HAP-1 (cell line): ENCODE data around the gene ASCC3.
"Not testable (repeated sequence)": the region's sequence is repeated elsewhere in the genome, so short reads cannot be mapped to it uniquely, and the experiment has no call there.

Source experiments
- DNase-seq, 2 experiments: peaks; one replicate each; pipeline ENCODE4 v3.0.0-alpha.2; 2016 to 2020; ENCODE audit warnings: low spot score in 2 of 2
- H3K27me3 ChIP-seq: fragments of 250-450 bp; sonication (Bioruptor Pico); 2 replicates; pipeline ENCODE4 v1.5.1; 2020; ENCODE audit warnings: low read depth, mild to moderate bottlenecking, moderate library complexity
- H3K36me3 ChIP-seq: fragments of 250-450 bp; sonication (Bioruptor Pico); replicated peaks from 2 replicates; pipeline ENCODE4 v1.5.1; 2020; ENCODE audit warnings: mild to moderate bottlenecking
- H3K4me1 ChIP-seq: fragments of 250-450 bp; sonication (Bioruptor Pico); 2 replicates; pipeline ENCODE4 v1.5.1; 2020; ENCODE audit warnings: mild to moderate bottlenecking
- H3K4me3 ChIP-seq: fragments of 250-450 bp; sonication (Bioruptor Pico); 2 replicates; pipeline ENCODE4 v1.5.1; 2020; ENCODE audit warnings: mild to moderate bottlenecking, moderate library complexity
- H3K9me3 ChIP-seq: fragments of 250-450 bp; sonication (Bioruptor Pico); 2 replicates; pipeline ENCODE4 v1.5.1; 2020; ENCODE audit warnings: mild to moderate bottlenecking, moderate library complexity
- in situ Hi-C: fragments of 300-500 bp; cut with MboI; formaldehyde crosslinking; loops from 3 replicates; pipeline ENCODE4 v1.14.3; 2020; ENCODE audit warnings: low sequenced_read_pairs, inconsistent platforms, mixed read lengths

The ASCC3 gene

DNA sequence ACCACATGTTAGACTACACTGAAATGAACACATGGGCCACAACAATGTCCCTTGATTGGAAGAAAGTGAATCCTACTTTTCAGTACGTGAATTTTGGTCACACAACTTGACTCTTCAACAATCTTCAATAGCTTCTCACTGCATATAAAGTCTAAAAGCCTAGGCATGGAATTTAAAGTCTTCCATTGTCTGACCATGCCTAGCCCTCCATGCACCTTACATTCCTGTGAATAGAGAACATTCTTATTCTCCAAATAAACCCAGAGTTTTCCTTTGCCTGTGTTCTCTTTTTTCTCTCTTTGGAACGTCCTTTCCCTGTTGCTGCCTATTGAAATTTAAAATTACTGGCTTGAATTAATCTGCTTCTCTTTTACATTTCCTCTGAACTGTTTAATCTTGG, 207.5 kb downstream of the ASCC3 start:
- no peaks in the 10 kb centered on the region for H3K9me3 ChIP-seq
- no peaks in the 10 kb centered on the region for H3K27me3 ChIP-seq
- no peaks in the 10 kb centered on the region for H3K36me3 ChIP-seq
- peaks cover 3% of the 10 kb centered on the region for H3K4me1 ChIP-seq
- in situ Hi-C loops = loop anchor here (25.0 kb wide), 2 partner anchors 186 to 811 kb away; no protein-coding TSS in a partner anchor
- H3K4me3 ChIP-seq = no peak overlapping the region
- peak; percentile 19 to 89 for DNase-seq

DNA sequence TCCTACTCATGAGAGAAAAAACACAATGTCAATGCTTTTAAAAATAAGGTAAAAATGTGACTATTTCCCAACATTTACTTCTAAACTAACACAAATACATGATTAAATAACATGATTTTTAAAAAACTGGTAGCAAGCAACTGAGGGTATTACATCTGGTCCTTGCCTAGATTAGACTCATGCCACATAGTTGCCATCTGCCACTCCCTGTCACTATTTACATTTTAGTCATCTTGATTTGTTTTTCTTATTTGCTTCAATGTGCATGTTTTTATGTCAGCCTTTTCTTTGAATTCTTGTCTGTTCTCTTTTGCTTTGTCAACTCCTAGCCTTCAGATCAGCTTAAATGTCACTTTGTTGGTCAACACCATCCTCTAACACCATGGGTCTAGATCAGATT, 209.4 kb downstream of the ASCC3 start:
- Histone ChIP-seq H3K4me3 (no peak overlapping the region), H3K27me3 (no peaks in the 10 kb centered on the region), H3K36me3 (no peaks in the 10 kb centered on the region), H3K9me3 (no peaks in the 10 kb centered on the region), H3K4me1 (peaks cover 3% of the 10 kb centered on the region)
- in situ Hi-C loops = loop anchor here (25.0 kb wide), 2 partner anchors 184 to 809 kb away; no protein-coding TSS in a partner anchor
- no peak for DNase-seq

DNA sequence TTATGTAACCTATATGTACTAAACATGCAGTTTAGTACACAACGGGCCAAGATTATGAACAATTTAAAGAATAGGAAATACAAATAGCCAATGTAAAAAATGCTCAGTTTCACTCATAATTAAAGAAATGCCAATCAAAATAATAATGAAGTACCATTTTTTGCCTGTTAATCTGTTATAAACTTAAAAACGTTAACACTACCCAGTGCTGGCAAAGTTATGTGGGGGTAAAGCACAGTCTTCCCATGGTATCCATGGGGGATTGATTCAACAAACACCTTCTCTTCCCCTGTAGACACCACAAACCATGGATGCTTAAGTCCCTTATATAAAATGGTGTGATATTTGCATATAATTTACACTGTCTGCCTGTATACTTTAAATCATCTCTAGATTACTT, 211.1 kb downstream of the ASCC3 start:
- no peak overlapping the region for H3K4me3 ChIP-seq
- no peak for DNase-seq
- H3K27me3 ChIP-seq = no peaks in the 10 kb centered on the region
- H3K9me3 ChIP-seq = no peaks in the 10 kb centered on the region
- peaks cover 3% of the 10 kb centered on the region for H3K4me1 ChIP-seq
- no peaks in the 10 kb centered on the region for H3K36me3 ChIP-seq
- in situ Hi-C loops = loop anchor here (25.0 kb wide), 2 partner anchors 183 to 808 kb away; no protein-coding TSS in a partner anchor

DNA sequence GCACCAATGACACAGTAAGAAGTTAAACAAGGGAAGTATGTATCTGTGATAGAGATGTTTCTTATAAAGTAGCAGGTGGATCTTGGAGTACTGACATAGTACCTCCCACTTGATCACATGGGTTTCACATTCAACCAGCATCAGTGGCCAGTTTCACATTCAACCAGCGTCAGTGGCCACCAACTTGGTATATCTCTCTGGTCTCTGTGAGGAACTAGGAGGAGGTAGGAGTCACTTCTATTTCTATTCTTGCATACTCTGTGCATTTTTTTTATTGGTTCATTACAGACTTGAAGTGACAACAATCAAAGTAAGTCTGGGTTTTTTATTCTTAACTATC, 216.1 kb downstream of the ASCC3 start:
- Histone ChIP-seq H3K9me3 (no peaks in the 10 kb centered on the region), H3K4me1 (peaks cover 5% of the 10 kb centered on the region; the same call in 1 of the 2 replicates), H3K4me3 (no peak overlapping the region), H3K36me3 (no peaks in the 10 kb centered on the region), H3K27me3 (no peaks in the 10 kb centered on the region)
- in situ Hi-C loops = loop anchor here (10.0 to 25.0 kb wide), 3 partner anchors 178 to 803 kb away; no protein-coding TSS in a partner anchor
- DNase-seq = no peak

DNA sequence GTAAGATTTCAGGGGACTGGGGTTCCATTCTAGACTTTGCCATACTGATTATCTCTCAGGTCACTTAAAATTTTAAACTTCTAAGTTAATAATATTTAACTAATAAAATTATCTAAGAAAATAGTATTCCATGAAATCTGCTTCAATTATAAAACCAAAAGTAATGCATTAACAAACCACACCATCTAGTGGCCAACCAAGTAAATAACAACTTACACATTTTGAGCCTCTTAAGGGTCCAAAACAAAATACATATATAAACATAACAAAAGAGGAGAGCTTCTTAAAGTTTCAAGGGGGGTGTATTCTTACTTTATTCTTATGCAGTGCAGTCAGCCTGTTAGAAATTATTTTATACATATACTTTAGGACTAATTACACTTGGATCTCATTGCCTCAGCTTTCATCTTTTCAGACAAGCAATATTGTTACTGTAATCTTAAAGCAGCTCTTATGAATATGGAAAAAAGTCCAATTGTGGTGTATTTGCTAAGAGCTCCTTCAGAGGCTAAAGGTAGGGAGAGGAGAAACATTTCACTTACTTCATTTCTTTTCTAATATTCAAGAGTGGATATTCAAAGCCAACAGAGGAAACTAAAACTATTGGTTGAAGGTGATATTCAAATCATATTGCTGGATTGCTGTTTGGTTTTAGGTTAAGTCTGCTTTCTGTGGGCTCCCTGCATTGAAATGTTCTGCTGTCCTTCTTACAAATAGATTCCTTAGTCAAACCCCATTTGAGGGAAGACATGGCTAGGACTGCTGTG, 216.7 kb downstream of the ASCC3 start:
- peak in 1 of 2 experiments; percentile 70 for DNase-seq
- Histone ChIP-seq H3K4me3 (no peak overlapping the region), H3K9me3 (no peaks in the 10 kb centered on the region), H3K36me3 (no peaks in the 10 kb centered on the region), H3K27me3 (no peaks in the 10 kb centered on the region), H3K4me1 (peaks cover 5% of the 10 kb centered on the region; the same call in 1 of the 2 replicates)
- in situ Hi-C loops = loop anchor here (10.0 to 25.0 kb wide), 3 partner anchors 177 to 802 kb away; no protein-coding TSS in a partner anchor

DNA sequence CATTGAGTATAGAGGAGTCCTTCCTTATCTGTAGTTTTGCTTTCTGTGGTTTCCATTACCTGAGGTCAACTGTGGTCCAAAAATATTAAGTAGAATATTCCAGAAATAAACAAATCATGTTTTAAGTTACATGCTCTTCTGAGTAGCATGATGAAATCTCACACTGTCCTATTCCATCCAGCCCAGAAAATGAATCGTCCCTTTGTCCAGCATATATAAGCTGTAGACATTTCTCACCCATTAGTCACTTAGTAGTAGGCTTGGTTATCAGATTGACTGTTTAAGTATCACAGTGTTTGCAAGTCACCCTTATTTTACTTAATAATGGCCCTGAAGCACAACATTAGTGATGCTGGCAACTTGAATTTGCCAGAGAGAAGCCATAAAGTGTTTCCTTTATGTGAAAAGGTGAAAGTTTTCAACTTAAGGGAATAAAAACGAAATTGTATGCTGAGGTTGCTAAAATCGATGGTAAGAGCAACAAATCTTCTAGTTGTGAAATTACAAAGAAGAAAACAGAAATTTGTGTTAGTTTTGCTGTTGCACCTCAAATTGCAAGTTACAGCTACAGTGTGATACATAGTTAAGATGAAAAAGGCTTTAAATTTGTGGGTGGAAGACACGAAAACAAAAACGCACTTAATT, 217.8 kb downstream of the ASCC3 start:
- peaks cover 8% of the 10 kb centered on the region for H3K4me1 ChIP-seq
- in situ Hi-C loops = loop anchor here (10.0 to 25.0 kb wide), 3 partner anchors 176 to 801 kb away; no protein-coding TSS in a partner anchor
- DNase-seq = no peak
- no peaks in the 10 kb centered on the region for H3K27me3 ChIP-seq
- no peaks in the 10 kb centered on the region for H3K36me3 ChIP-seq
- no peaks in the 10 kb centered on the region for H3K9me3 ChIP-seq
- H3K4me3 ChIP-seq = no peak overlapping the region

DNA sequence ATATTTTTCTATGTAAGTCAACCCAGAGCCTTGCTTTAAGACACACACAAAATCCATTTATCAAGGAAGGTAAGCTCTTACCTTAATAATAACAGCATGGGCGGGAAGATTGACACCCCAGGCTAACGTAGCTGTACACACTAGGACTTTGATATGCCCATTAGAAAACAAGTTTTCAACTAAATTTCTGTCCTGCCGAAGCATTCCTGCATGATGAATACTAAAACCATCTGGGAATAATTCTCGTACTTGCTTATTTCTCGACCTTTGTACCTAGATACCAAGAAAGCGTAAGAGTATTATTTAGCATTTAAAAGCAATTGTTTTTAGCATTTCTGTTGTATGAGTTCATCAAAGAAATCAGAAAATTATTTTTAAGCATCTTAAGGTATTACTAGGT, 218.9 kb downstream of the ASCC3 start:
- no peak for DNase-seq
- Histone ChIP-seq H3K4me1 (peaks cover 11% of the 10 kb centered on the region), H3K9me3 (no peaks in the 10 kb centered on the region), H3K27me3 (no peaks in the 10 kb centered on the region), H3K4me3 (no peak overlapping the region), H3K36me3 (no peaks in the 10 kb centered on the region)
- in situ Hi-C loops = loop anchor here (10.0 to 25.0 kb wide), 3 partner anchors 175 to 800 kb away; no protein-coding TSS in a partner anchor

DNA sequence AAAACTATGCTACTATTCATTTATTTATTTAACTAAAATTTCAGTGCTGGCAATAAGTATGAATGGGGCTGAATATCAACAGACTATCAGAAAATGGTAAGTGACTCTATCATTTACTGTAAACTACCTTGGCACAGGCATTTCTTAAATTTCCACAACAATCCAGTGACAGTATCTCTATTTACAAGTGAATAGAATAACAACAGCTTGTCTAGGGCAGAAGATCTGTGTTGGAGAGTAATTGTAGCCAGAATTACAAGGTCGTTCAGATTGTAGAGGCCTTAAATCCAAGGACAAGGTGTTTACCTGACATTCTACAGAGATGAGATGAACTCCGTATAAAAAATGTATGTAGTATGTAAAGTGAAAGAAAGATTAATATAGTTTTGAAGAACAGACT, 222.6 kb downstream of the ASCC3 start:
- Histone ChIP-seq H3K9me3 (no peaks in the 10 kb centered on the region), H3K36me3 (no peaks in the 10 kb centered on the region), H3K27me3 (no peaks in the 10 kb centered on the region), H3K4me3 (no peak overlapping the region), H3K4me1 (peaks cover 6% of the 10 kb centered on the region; the same call in 1 of the 2 replicates)
- in situ Hi-C loops = loop anchor here (25.0 kb wide), 2 partner anchors 171 to 796 kb away; no protein-coding TSS in a partner anchor
- peak in 1 of 2 experiments; percentile 34 for DNase-seq

DNA sequence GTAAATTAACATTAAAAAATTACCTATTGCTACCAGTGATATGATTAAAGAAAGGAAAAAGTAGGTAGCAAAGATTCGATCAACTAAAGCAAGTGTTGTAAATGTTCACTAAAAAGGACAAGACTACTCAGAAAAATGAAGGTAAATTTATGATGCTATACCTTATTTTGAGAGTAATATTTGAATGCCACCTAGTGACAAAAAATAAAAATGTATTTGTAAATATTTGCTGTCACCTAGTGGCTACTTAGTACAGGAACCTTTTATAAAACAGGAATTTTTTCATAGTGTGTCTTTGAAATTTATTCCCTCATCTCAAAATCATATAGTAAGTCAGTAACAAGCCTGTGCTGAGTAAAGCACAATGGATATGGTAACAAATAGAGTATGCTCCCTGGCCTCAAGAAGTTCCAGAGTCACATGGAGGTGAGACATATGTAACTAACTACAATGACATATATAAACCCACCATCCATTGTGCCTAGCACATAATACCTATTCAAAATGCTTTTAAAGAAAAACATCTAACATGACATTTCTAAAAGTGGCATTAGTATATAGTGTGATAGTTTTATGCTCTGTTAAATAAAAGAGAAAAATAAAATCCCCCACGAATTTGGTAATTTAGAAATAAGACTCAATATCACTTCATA, 223.3 kb downstream of the ASCC3 start:
- no peaks in the 10 kb centered on the region for H3K27me3 ChIP-seq
- DNase-seq = peak in 1 of 2 experiments; percentile 18
- H3K4me1 ChIP-seq = peaks cover 6% of the 10 kb centered on the region; the same call in 1 of the 2 replicates
- H3K36me3 ChIP-seq = no peaks in the 10 kb centered on the region
- H3K4me3 ChIP-seq = no peak overlapping the region
- in situ Hi-C loops = loop anchor here (25.0 kb wide), 2 partner anchors 171 to 796 kb away; no protein-coding TSS in a partner anchor
- H3K9me3 ChIP-seq = no peaks in the 10 kb centered on the region

DNA sequence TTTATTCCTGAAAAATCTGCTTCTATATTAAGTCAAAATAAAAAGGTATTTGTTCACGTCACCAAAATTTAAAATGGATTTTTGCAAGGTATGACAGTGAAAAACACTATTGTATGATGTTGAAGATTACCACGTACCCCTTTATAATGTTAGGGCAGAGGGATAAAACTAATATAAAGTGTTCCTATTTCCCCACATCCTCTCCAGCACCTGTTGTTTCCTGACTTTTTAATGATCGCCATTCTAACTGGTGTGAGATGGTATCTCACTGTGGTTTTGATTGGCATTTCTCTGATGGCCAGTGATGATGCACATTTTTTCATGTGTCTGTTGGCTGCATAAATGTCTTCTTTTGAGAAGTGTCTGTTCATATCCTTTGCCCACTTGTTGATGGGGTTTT, 240.0 kb downstream of the ASCC3 start:
- H3K27me3 ChIP-seq, in situ Hi-C loops, H3K4me3 ChIP-seq, DNase-seq, H3K4me1 ChIP-seq, H3K9me3 ChIP-seq, H3K36me3 ChIP-seq: not testable (repeated sequence)

DNA sequence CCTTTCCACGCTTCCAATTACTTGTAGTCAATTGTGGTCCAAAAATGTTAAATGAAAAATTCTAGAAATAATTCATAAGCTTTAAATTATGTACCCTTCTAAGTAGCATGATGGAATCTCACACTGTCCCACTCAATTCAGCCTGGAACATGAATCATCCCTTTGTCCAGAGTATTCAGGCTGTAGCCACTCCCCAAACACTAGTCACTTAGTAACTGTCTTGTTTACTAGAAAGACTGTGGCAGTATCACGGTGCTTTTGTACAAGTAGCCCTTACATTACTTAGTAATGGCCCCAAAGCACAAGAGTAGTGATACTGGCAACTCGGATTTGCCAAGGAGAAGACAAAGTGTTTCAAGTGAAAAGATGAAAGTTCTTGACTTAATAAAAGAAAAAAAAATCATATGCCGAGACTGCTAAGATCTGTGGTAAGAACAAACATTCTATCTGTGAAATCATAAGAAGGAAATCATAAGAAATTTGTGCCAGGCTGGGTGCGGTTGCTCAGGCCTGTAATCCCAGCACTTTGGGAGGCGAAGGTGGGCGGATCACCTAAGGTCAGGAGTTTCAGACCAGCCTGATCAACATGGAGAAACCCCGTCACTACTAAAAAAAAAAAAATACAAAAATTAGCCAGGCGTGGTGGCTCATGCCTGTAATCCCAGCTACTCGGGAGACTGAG, 247.9 kb downstream of the ASCC3 start:
- H3K36me3 ChIP-seq = no peaks in the 10 kb centered on the region
- no peaks in the 10 kb centered on the region for H3K27me3 ChIP-seq
- no peaks in the 10 kb centered on the region for H3K9me3 ChIP-seq
- in situ Hi-C loops = no loop called here
- DNase-seq = no peak
- H3K4me3 ChIP-seq = no peak overlapping the region
- no peaks in the 10 kb centered on the region for H3K4me1 ChIP-seq

DNA sequence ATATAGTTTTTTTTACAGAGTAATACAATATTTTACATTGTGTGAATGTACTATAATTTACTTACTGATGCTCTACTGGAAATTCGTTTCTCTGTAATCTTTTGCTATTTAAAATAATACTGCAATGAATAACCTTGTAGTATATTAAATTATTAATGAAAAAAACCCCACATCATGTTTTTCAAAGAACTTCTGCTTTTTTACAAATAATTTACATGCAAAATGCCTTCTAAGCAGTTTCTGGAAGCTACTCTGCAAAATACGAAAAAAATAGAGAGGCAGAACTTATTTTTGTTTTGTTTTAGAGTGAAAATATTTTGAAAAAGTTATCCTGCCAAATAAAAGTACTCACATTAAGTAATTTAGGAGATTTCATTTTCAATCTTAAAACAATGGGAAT, 250.6 kb downstream of the ASCC3 start:
- Histone ChIP-seq H3K9me3 (no peaks in the 10 kb centered on the region), H3K27me3 (no peaks in the 10 kb centered on the region), H3K36me3 (no peaks in the 10 kb centered on the region), H3K4me1 (no peaks in the 10 kb centered on the region), H3K4me3 (no peak overlapping the region)
- no peak for DNase-seq
- in situ Hi-C loops = no loop called here
